Astrocyte of the cerebellum (primary cell): ENCODE results near the gene DAB2IP.

Experiments used
- DNase-seq: peaks from one replicate; pipeline ENCODE4 v3.0.0-alpha.2; 2011; ENCODE audit warnings: low read depth
- H3K4me3 ChIP-seq: 2 replicates; pipeline ENCODE4 v1.5.1; 2011; ENCODE audit warnings: mild to moderate bottlenecking, low read depth, low read length, moderate library complexity
- in situ Hi-C: cut with HindIII; loops from 2 replicates; pipeline ENCODE4 v1.10.0; 2017; ENCODE audit warnings: low sequenced_read_pairs
- TF ChIP-seq, protein P1 (sequence below): IDR thresholded peaks from 2 replicates; pipeline ENCODE4 v1.5.1; 2012; ENCODE audit warnings: low read length, low read depth, moderate library complexity, mild to moderate bottlenecking; ENCODE audit errors: missing control alignments

Gene DAB2IP

DNA sequence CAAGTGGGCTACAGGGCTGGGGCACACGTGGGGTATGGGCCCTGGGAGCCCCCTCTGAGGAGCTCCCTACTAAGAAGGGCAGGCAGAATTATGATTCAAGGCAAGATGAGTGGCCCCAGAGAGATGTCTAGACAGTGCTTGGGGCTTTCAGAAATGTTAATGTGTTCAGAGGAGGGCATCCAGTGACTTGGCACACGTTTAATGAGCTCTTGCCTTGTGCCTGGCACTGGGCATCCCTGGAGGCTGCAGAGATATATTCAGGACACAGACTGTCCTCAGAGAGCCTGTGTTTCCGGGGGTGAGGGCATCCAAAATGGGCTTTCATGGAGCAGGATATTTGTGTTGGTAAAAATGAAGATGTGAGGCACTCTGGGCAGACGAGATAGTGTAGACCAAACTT is 25.4 kb upstream of the DAB2IP start:
- in situ Hi-C loops = no loop called here
- TF ChIP-seq, protein P1, sequence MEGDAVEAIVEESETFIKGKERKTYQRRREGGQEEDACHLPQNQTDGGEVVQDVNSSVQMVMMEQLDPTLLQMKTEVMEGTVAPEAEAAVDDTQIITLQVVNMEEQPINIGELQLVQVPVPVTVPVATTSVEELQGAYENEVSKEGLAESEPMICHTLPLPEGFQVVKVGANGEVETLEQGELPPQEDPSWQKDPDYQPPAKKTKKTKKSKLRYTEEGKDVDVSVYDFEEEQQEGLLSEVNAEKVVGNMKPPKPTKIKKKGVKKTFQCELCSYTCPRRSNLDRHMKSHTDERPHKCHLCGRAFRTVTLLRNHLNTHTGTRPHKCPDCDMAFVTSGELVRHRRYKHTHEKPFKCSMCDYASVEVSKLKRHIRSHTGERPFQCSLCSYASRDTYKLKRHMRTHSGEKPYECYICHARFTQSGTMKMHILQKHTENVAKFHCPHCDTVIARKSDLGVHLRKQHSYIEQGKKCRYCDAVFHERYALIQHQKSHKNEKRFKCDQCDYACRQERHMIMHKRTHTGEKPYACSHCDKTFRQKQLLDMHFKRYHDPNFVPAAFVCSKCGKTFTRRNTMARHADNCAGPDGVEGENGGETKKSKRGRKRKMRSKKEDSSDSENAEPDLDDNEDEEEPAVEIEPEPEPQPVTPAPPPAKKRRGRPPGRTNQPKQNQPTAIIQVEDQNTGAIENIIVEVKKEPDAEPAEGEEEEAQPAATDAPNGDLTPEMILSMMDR = no peak
- DNase-seq = no peak
- H3K4me3 ChIP-seq = no peak overlapping the region

- in situ Hi-C loops = no loop called here
- no peak overlapping the region for H3K4me3 ChIP-seq
- TF ChIP-seq, protein P1 = no peak
- no peak for DNase-seq
Observed at GRCh38 chr9:121627427-121627826, 24.0 kb upstream of the DAB2IP start.

GRCh38 chr9:121628401-121628800 is 23.0 kb upstream of the DAB2IP start:
- no peak overlapping the region for H3K4me3 ChIP-seq
- DNase-seq = no peak
- TF ChIP-seq, protein P1 = no peak
- in situ Hi-C loops = no loop called here

GRCh38 chr9:121631115-121631514 is 20.3 kb upstream of the DAB2IP start:
- TF ChIP-seq, protein P1 = no peak
- DNase-seq = no peak
- H3K4me3 ChIP-seq = no peak overlapping the region
- in situ Hi-C loops = no loop called here

DNA sequence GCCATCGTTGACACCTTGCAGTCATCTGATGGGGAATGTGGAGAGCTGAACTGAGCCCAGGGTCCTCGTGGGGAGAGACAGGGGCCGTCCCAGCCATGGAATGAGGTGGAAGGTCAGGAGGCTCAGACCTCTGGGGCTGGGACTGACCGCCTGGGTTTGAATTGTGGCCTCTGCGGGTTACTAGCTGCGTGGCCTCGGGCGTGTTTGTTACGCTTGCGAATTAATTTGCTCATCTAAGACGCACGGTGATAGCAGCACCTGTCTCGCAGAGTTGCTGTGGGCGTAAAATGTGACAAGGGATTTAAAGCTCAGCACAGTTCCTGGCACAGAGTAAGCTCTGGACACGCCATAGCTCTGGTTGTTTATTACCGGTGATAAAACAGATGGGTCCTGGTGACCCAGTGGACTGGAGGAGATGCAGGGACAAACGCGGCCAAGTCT is 19.4 kb upstream of the DAB2IP start:
- no peak overlapping the region for H3K4me3 ChIP-seq
- TF ChIP-seq, protein P1 = no peak
- no peak for DNase-seq
- in situ Hi-C loops = no loop called here

- in situ Hi-C loops = no loop called here
- no peak overlapping the region for H3K4me3 ChIP-seq
- TF ChIP-seq, protein P1 = no peak
- no peak for DNase-seq
Observed at GRCh38 chr9:121633119-121633714, 18.2 kb upstream of the DAB2IP start.

GRCh38 chr9:121633736-121634135 is 17.7 kb upstream of the DAB2IP start:
- H3K4me3 ChIP-seq = no peak overlapping the region
- DNase-seq = no peak
- in situ Hi-C loops = no loop called here
- TF ChIP-seq, protein P1 = no peak
